ENCODE data around the gene TMEM258. TPM values are rescaled to one million over a fixed set of nuclear protein-coding genes. Genes with fewer than 3 reads are reported as not detected.
A peak's percentile ranks its signal among the peaks of the same experiment; 100 is the strongest.

Gene TMEM258
- total and polyA plus RNA-seq, 2 of the 4 experiments (the other 2 are of a cell fraction), result 107 to 280 TPM

DNA sequence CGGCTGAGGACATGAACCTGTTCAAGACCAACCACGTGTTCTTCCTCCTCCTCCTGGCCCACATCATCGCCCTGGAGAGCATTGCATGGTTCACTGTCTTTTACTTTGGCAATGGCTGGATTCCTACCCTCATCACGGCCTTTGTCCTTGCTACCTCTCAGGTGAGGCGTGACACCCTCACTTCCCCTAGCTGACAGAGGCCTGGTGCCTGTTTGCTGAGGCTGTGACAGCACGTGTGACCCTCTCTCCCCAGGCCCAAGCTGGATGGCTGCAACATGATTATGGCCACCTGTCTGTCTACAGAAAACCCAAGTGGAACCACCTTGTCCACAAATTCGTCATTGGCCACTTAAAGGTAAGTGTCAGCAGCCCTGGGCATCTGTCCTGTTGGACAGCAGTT is 48.0 kb upstream of the TMEM258 start:
- H3K27ac ChIP-seq (ENCODE audit: insufficient read depth, low read length), result no peak overlapping the region
- 84% methylated on average over 5 of the region's 7 CpGs; no CpG with 5 or more reads in 1 of the 2 experiments for WGBS, 2 experiments (ENCODE audit: extremely low coverage in 2 of 2, insufficient read length in 1 of 2)
- no peak overlapping the region for H2BK120ac ChIP-seq (ENCODE audit: low read depth, low read length)
- no peak overlapping the region for H4K5ac ChIP-seq (ENCODE audit: low read depth, low read length)
- no peaks in the 10 kb centered on the region for H3K9me3 ChIP-seq (ENCODE audit: control insufficient read depth, insufficient read depth, low read length)
- H2BK5ac ChIP-seq (ENCODE audit: low read depth, low read length, poor library complexity, severe bottlenecking), result no peak overlapping the region
- H3K79me1 ChIP-seq (ENCODE audit: low read depth in 1 of 2, low read length in 2 of 2), result peaks cover 0 to 27% of the 10 kb centered on the region in 2 experiments; a peak in 2 of 4 replicates
- no peak overlapping the region for H3K14ac ChIP-seq (replicated peaks; ENCODE audit: low read depth, low read length)
- peaks cover 48% of the 10 kb centered on the region for H3K36me3 ChIP-seq (ENCODE audit: control insufficient read depth, insufficient read depth, low read length)
- BruUV-seq (replicated peaks), result no TSS peak
- ChIA-PET CTCF (no interaction called here), POLR2A (ENCODE audit: unreplicated experiment) (no interaction called here)
- peaks cover 10% of the 10 kb centered on the region; the same call in 1 of the 2 replicates for H3K9me1 ChIP-seq (ENCODE audit: insufficient read depth, low read length)
- no peak overlapping the region for H2AK5ac ChIP-seq (ENCODE audit: low read depth, low read length)
- DNase-seq (no peak), ATAC-seq (ENCODE audit: low read depth) (no peak)
- dilution Hi-C loops (cut with HindIII; ENCODE audit: low sequenced_read_pairs, unreplicated experiment) (no loop called here), intact Hi-C loops (cut with micrococcal nuclease) (no loop called here), in situ Hi-C loops (cut with MboI; ENCODE audit: low sequenced_read_pairs) (no loop called here)
- H3K27me3 ChIP-seq (ENCODE audit: control insufficient read depth, insufficient read depth, low read length), result no peaks in the 10 kb centered on the region
- no peak overlapping the region for H3K4me2 ChIP-seq (ENCODE audit: low read depth, low read length)
- H2AFZ ChIP-seq (replicated peaks; ENCODE audit: low read length, poor library complexity), result peak overlapping the region; percentile 49
- no peak overlapping the region for H3K18ac ChIP-seq (ENCODE audit: low read depth, low read length)
- H3K4ac ChIP-seq (ENCODE audit: low read depth, low read length), result no peak overlapping the region
- peaks cover 15% of the 10 kb centered on the region; the same call in 1 of the 2 replicates for H4K20me1 ChIP-seq (ENCODE audit: insufficient read depth, low read length)
- no peaks in the 10 kb centered on the region for H3K4me1 ChIP-seq (ENCODE audit: control insufficient read depth, insufficient read depth, low read length)
- H3K9ac ChIP-seq (ENCODE audit: low read depth, low read length), result no peak overlapping the region
- no peak overlapping the region for H3K4me3 ChIP-seq (ENCODE audit: insufficient read depth, low read depth, low read length)
- H2BK20ac ChIP-seq (ENCODE audit: low read depth, low read length), result no peak overlapping the region
- no peak overlapping the region for H4K91ac ChIP-seq (ENCODE audit: insufficient read depth, low read depth, low read length)
- no peak overlapping the region for H4K8ac ChIP-seq (ENCODE audit: low read depth in 2 of 2, low read length in 2 of 2)
- no peak overlapping the region for H2AK9ac ChIP-seq (replicated peaks; ENCODE audit: low read depth, low read length, poor library complexity)
- H3K56ac ChIP-seq (ENCODE audit: extremely low read depth, insufficient read depth, low read length), result no peak overlapping the region
- TF ChIP-seq POLR2A (IDR thresholded peaks at IDR 0.05; ENCODE audit: low read depth, low read length) (no peak), MAFK (IDR thresholded peaks at IDR 0.05; ENCODE audit: low read depth, low read length) (no peak), RAD21 (IDR thresholded peaks at IDR 0.05; ENCODE audit: low read length) (no peak), NFE2L2 (IDR thresholded peaks at IDR 0.05; ENCODE audit: low read depth, low read length) (no peak), FOS (IDR thresholded peaks at IDR 0.05; ENCODE audit: low read depth, low read length) (no peak), RCOR1 (IDR thresholded peaks at IDR 0.05; ENCODE audit: insufficient replicate concordance, low read length) (no peak), SMC3 (IDR thresholded peaks at IDR 0.05; ENCODE audit: low read depth, low read length) (no peak), MAZ (IDR thresholded peaks at IDR 0.05; ENCODE audit: borderline replicate concordance, low read depth, low read length) (no peak), BHLHE40 (IDR thresholded peaks at IDR 0.05; ENCODE audit: low read depth, low read length) (no peak), RFX5 (IDR thresholded peaks at IDR 0.05; ENCODE audit: low read depth, low read length) (no peak), MXI1 (IDR thresholded peaks at IDR 0.05; ENCODE audit: borderline replicate concordance, low read depth, low read length) (no peak), CHD1 (IDR thresholded peaks at IDR 0.05; ENCODE audit: low read depth, low read length) (no peak)
- TF ChIP-seq, protein P1, sequence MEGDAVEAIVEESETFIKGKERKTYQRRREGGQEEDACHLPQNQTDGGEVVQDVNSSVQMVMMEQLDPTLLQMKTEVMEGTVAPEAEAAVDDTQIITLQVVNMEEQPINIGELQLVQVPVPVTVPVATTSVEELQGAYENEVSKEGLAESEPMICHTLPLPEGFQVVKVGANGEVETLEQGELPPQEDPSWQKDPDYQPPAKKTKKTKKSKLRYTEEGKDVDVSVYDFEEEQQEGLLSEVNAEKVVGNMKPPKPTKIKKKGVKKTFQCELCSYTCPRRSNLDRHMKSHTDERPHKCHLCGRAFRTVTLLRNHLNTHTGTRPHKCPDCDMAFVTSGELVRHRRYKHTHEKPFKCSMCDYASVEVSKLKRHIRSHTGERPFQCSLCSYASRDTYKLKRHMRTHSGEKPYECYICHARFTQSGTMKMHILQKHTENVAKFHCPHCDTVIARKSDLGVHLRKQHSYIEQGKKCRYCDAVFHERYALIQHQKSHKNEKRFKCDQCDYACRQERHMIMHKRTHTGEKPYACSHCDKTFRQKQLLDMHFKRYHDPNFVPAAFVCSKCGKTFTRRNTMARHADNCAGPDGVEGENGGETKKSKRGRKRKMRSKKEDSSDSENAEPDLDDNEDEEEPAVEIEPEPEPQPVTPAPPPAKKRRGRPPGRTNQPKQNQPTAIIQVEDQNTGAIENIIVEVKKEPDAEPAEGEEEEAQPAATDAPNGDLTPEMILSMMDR (conservative IDR thresholded peaks at IDR 0.05; ENCODE audit: low read depth, low read length), result no peak
- TF ChIP-seq, protein P2, sequence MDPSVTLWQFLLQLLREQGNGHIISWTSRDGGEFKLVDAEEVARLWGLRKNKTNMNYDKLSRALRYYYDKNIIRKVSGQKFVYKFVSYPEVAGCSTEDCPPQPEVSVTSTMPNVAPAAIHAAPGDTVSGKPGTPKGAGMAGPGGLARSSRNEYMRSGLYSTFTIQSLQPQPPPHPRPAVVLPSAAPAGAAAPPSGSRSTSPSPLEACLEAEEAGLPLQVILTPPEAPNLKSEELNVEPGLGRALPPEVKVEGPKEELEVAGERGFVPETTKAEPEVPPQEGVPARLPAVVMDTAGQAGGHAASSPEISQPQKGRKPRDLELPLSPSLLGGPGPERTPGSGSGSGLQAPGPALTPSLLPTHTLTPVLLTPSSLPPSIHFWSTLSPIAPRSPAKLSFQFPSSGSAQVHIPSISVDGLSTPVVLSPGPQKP (IDR thresholded peaks at IDR 0.05; ENCODE audit: borderline replicate concordance, low read depth, low read length), result no peak
- H2BK15ac ChIP-seq (ENCODE audit: low read depth, low read length), result no peak overlapping the region
- no peak overlapping the region for H3K23ac ChIP-seq (ENCODE audit: low read depth, low read length)

Measured in IMR-90 (cell line).